Measurements from ENCODE around the gene MXD3. TPM values are rescaled to one million over a fixed set of nuclear protein-coding genes. Genes with fewer than 3 reads are reported as not detected.
A peak's percentile ranks its signal among the peaks of the same experiment; 100 is the strongest.

MXD3 gene
- total RNA-seq, 1 donor from 2014 or later: 20.6 TPM

- H3K27ac Mint-ChIP-seq: no peak overlapping the region
- DNase-seq (ENCODE audit: low spot score, unreplicated experiment): no peak
- no peaks in the 10 kb centered on the region for H3K9me3 Mint-ChIP-seq (ENCODE audit: low read depth)
- H3K36me3 Mint-ChIP-seq (ENCODE audit: insufficient read depth): peaks cover 2% of the 10 kb centered on the region
- peak overlapping the region; percentile 97 for H3K4me3 Mint-ChIP-seq (ENCODE audit: low read depth)
- TF ChIP-seq CTCF (IDR thresholded peaks at IDR 0.05; ENCODE audit: unreplicated experiment): no peak
- peaks cover 20% of the 10 kb centered on the region for H3K4me1 Mint-ChIP-seq (ENCODE audit: low read depth)
- peaks cover 7% of the 10 kb centered on the region for H3K27me3 Mint-ChIP-seq
Measured at GRCh38 chr5:177349762-177350161, 38.1 kb upstream of the MXD3 start.

- peak overlapping the region; percentile 25 for H3K4me3 Mint-ChIP-seq (ENCODE audit: low read depth)
Measured at GRCh38 chr5:177349362-177349647, 37.6 kb upstream of the MXD3 start.

GRCh38 chr5:177347699-177348098 lies 36.0 kb upstream of the MXD3 start:
- no peak for TF ChIP-seq CTCF (IDR thresholded peaks at IDR 0.05; ENCODE audit: unreplicated experiment)
- H3K27ac Mint-ChIP-seq: no peak overlapping the region
- H3K9me3 Mint-ChIP-seq (ENCODE audit: low read depth): no peaks in the 10 kb centered on the region
- H3K36me3 Mint-ChIP-seq (ENCODE audit: insufficient read depth): peaks cover 6% of the 10 kb centered on the region
- no peak overlapping the region for H3K4me3 Mint-ChIP-seq (ENCODE audit: low read depth)
- no peaks in the 10 kb centered on the region for H3K27me3 Mint-ChIP-seq
- peaks cover 20% of the 10 kb centered on the region for H3K4me1 Mint-ChIP-seq (ENCODE audit: low read depth)
- DNase-seq (ENCODE audit: low spot score, unreplicated experiment): no peak

More at GRCh38 chr5:177349362-177349647, 37.6 kb upstream of the MXD3 start:
- peaks cover 2% of the 10 kb centered on the region for H3K27me3 Mint-ChIP-seq
- no peak for DNase-seq (ENCODE audit: low spot score, unreplicated experiment)
- H3K4me1 Mint-ChIP-seq (ENCODE audit: low read depth): peaks cover 20% of the 10 kb centered on the region
- H3K27ac Mint-ChIP-seq: no peak overlapping the region
- peaks cover 2% of the 10 kb centered on the region for H3K36me3 Mint-ChIP-seq (ENCODE audit: insufficient read depth)
- TF ChIP-seq CTCF (IDR thresholded peaks at IDR 0.05; ENCODE audit: unreplicated experiment): no peak
- H3K9me3 Mint-ChIP-seq (ENCODE audit: low read depth): no peaks in the 10 kb centered on the region

- no peak overlapping the region for H3K4me3 Mint-ChIP-seq (ENCODE audit: low read depth)
- no peak for TF ChIP-seq CTCF (IDR thresholded peaks at IDR 0.05; ENCODE audit: unreplicated experiment)
- peaks cover 18% of the 10 kb centered on the region for H3K4me1 Mint-ChIP-seq (ENCODE audit: low read depth)
- DNase-seq (ENCODE audit: low spot score, unreplicated experiment): no peak
- no peaks in the 10 kb centered on the region for H3K27me3 Mint-ChIP-seq
- H3K36me3 Mint-ChIP-seq (ENCODE audit: insufficient read depth): peaks cover 6% of the 10 kb centered on the region
- H3K9me3 Mint-ChIP-seq (ENCODE audit: low read depth): no peaks in the 10 kb centered on the region
- no peak overlapping the region for H3K27ac Mint-ChIP-seq
Measured at GRCh38 chr5:177346820-177347219, 35.1 kb upstream of the MXD3 start.

GRCh38 chr5:177344891-177345290 lies 33.2 kb upstream of the MXD3 start:
- no peak for DNase-seq (ENCODE audit: low spot score, unreplicated experiment)
- H3K9me3 Mint-ChIP-seq (ENCODE audit: low read depth): no peaks in the 10 kb centered on the region
- peaks cover 9% of the 10 kb centered on the region for H3K4me1 Mint-ChIP-seq (ENCODE audit: low read depth)
- no peak for TF ChIP-seq CTCF (IDR thresholded peaks at IDR 0.05; ENCODE audit: unreplicated experiment)
- no peaks in the 10 kb centered on the region for H3K27me3 Mint-ChIP-seq
- no peak overlapping the region for H3K27ac Mint-ChIP-seq
- H3K36me3 Mint-ChIP-seq (ENCODE audit: insufficient read depth): peaks cover 13% of the 10 kb centered on the region
- H3K4me3 Mint-ChIP-seq (ENCODE audit: low read depth): no peak overlapping the region

All from progenitor cell of endocrine pancreas (in vitro differentiated cells).